Activated CD4-positive, alpha-beta T cell treated with anti-CD3 and anti-CD28 coated beads, Interleukin-2, amount 50 U/mL, for 24 hours (primary cell): ENCODE results near the gene ARIH1.

Experiments used
- DNase-seq, 2 donors: peaks; one replicate each; pipeline ENCODE4 v3.0.0-alpha.2; 2020; ENCODE audit warnings: low read depth in 1 of 2, low spot score in 1 of 2

The ARIH1 gene

GRCh38 chr15:72487070-72487797 lies 13.1 kb downstream of the ARIH1 start:
- DNase-seq, result no peak

- DNase-seq, result no peak
Observed at GRCh38 chr15:72488558-72488957, 14.4 kb downstream of the ARIH1 start.

- no peak for DNase-seq
Observed at GRCh38 chr15:72489943-72490554, 15.9 kb downstream of the ARIH1 start.

- DNase-seq, result no peak
Observed at GRCh38 chr15:72491768-72492167, 17.6 kb downstream of the ARIH1 start.

GRCh38 chr15:72492733-72493132 lies 18.6 kb downstream of the ARIH1 start:
- no peak for DNase-seq

GRCh38 chr15:72493220-72493619 lies 19.1 kb downstream of the ARIH1 start:
- DNase-seq, result no peak

- no peak for DNase-seq
Observed at GRCh38 chr15:72495007-72495406, 20.9 kb downstream of the ARIH1 start.

GRCh38 chr15:72496783-72497182 lies 22.7 kb downstream of the ARIH1 start:
- no peak for DNase-seq

- DNase-seq, result no peak
Observed at GRCh38 chr15:72497402-72497801, 23.3 kb downstream of the ARIH1 start.

- no peak for DNase-seq
Observed at GRCh38 chr15:72502220-72502809, 28.2 kb downstream of the ARIH1 start.

GRCh38 chr15:72503147-72503546 lies 29.0 kb downstream of the ARIH1 start:
- DNase-seq, result no peak

- no peak for DNase-seq
Observed at GRCh38 chr15:72507402-72508092, 33.4 kb downstream of the ARIH1 start.

- no peak for DNase-seq
Observed at GRCh38 chr15:72509484-72509883, 35.4 kb downstream of the ARIH1 start.

GRCh38 chr15:72511536-72511935 lies 37.4 kb downstream of the ARIH1 start:
- no peak for DNase-seq

GRCh38 chr15:72515591-72516389 lies 41.7 kb downstream of the ARIH1 start:
- DNase-seq, result no peak

- DNase-seq, result no peak
Observed at GRCh38 chr15:72516777-72517176, 42.6 kb downstream of the ARIH1 start.

- no peak for DNase-seq
Observed at GRCh38 chr15:72521682-72522081, 47.6 kb downstream of the ARIH1 start.

GRCh38 chr15:72532991-72533601 lies 59.0 kb downstream of the ARIH1 start:
- DNase-seq, result no peak

- no peak for DNase-seq
Observed at GRCh38 chr15:72534523-72534922, 60.4 kb downstream of the ARIH1 start.

GRCh38 chr15:72535911-72536310 lies 61.8 kb downstream of the ARIH1 start:
- DNase-seq, result no peak

- no peak for DNase-seq
Observed at GRCh38 chr15:72536506-72536905, 62.4 kb downstream of the ARIH1 start.
